Skeletal muscle cell (primary cell): ENCODE results near the gene ADAMTS6.
A peak's percentile ranks its signal among the peaks of the same experiment; 100 is the strongest.
"Not testable (repeated sequence)": the region's sequence is repeated elsewhere in the genome, so short reads cannot be mapped to it uniquely, and the experiment has no call there.

Source experiments
- DNase-seq: peaks from one replicate; pipeline ENCODE4 v3.0.0-alpha.2; 2010; ENCODE audit warnings: low read depth
- H3K4me3 ChIP-seq: 2 replicates; pipeline ENCODE4 v1.5.1; 2011; ENCODE audit warnings: low read depth, mild to moderate bottlenecking, control low read depth, low read length, moderate library complexity

Gene ADAMTS6

DNA sequence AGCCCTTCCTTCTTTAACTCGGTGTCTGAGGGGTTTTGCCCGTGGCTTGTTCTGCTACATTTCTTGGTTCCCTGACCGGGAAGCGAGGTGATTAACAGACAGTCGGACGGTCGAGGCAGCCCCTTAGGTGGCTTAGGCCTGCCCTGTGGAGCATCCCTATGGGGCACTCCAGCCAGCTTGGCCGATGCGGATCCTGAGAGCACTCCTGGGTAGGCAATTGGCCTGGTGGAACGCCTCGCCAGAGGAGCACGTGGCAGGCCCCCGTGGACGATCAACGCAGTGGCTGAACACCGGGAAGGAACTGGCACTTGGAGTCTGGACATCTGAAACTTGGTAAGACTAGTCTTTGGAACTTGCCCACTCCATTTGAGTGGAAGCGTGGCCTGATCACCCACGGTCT, 307.5 kb downstream of the ADAMTS6 start:
- not testable (repeated sequence) for H3K4me3 ChIP-seq, DNase-seq

DNA sequence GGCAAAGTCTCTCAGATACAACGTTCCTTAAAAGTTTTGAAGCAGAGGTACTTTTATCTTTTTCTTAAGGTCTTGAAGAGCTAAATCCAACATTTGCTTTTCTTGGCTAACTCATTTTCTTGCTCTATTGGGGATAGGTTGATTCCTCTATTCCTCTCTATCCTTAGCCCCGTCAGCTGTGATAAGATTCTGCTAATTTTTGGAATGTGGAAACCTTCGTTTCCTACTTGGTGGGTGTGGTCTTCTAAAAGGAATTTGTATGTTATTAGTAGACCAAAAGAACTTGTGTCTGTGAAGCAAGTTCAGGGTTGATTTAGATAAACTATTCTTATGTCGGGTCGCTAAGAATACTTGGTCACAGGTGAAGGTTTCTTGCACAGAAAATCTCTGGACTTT, 308.6 kb downstream of the ADAMTS6 start:
- no peak for DNase-seq
- no peak overlapping the region for H3K4me3 ChIP-seq

- no peak overlapping the region for H3K4me3 ChIP-seq
- peak; percentile 66 for DNase-seq
Observed at GRCh38 chr5:65172486-65173129, 309.1 kb downstream of the ADAMTS6 start.

DNA sequence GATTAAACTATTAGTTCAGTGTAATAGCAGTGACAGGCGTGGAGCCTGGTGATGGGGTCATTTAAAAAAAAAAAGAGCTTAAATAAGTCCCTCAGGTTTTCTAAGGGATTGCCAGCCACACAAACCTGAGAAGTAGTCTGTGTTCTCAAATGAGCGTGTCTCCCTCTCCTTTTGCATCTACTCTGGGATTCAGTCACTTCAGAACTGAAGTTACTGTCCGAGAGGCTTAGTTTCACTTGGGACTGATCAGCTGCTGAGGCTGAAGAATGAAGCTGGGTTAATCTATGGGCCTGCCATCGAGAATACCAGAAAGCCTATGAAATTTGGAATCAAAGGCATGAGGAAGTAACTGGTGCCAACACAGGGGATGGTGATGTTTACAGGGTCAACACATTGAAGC, 310.1 kb downstream of the ADAMTS6 start:
- H3K4me3 ChIP-seq: no peak overlapping the region
- DNase-seq: no peak

DNA sequence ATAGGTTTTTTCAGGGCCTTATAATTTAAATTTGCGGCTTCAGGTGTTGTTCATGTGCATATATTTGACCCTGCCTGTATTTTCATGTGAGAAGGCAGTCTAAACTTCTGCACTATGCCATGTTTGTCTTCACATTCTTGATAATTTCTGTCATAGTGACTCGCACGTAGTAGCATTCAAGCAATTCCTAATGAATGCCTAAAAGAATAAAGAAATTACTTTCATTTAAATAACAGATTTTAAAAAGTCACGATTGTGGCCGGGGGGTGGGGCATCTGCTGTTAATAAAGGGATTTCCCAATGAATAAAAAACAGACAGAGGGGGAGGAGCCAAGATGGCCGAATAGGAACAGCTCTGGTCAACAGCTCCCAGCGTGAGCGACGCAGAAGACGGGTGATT, 318.0 kb downstream of the ADAMTS6 start:
- no peak for DNase-seq
- no peak overlapping the region for H3K4me3 ChIP-seq

- no peak for DNase-seq
- H3K4me3 ChIP-seq: no peak overlapping the region
Observed at GRCh38 chr5:65161655-65162054, 320.1 kb downstream of the ADAMTS6 start.

GRCh38 chr5:65157906-65158603, 323.7 kb downstream of the ADAMTS6 start:
- no peak overlapping the region for H3K4me3 ChIP-seq
- DNase-seq: no peak

GRCh38 chr5:65156933-65157332, 324.8 kb downstream of the ADAMTS6 start:
- no peak for DNase-seq
- H3K4me3 ChIP-seq: no peak overlapping the region

DNA sequence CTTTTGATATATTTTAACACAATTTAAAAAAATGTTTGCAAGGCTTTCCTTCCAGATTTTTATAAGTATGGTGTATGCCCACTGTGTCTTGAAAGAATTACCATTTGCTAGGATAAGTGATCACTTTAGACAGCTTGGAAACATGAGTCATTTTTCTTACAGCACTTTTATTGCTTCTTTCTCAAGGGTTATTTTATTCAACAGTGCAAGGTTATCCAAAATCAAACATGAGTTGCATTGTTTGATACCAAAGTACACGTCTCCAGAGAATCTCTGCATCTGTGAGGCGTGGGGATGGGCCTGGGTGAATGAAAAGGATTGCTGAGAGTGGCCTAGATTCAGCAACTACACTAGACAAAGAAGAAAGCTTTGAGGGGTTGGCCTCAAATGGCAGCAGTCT, 329.6 kb downstream of the ADAMTS6 start:
- no peak overlapping the region for H3K4me3 ChIP-seq
- DNase-seq: peak; percentile 68

DNA sequence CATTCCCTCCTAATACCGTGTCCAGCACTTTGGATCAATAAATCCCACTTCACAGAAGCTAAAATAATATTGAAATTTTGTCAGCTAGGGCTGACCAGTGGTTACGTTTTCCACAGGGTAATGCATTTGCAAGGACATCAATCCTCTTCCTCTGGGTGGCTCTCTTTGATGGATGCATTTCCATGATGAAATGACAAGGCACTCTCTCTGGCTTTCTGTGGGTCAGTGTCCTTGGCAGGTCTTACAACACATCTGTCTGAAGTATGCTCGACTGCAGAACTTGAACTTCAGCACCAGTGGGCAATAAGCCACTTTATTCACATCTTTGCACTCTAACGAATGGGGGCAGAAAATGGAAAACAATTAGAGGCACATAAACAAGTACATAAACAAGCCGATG, 330.1 kb downstream of the ADAMTS6 start:
- no peak for DNase-seq
- H3K4me3 ChIP-seq: no peak overlapping the region

- no peak overlapping the region for H3K4me3 ChIP-seq
- DNase-seq: no peak
Observed at GRCh38 chr5:65150599-65151304, 331.0 kb downstream of the ADAMTS6 start.

GRCh38 chr5:65149827-65150226, 331.9 kb downstream of the ADAMTS6 start:
- H3K4me3 ChIP-seq: no peak overlapping the region
- no peak for DNase-seq

DNA sequence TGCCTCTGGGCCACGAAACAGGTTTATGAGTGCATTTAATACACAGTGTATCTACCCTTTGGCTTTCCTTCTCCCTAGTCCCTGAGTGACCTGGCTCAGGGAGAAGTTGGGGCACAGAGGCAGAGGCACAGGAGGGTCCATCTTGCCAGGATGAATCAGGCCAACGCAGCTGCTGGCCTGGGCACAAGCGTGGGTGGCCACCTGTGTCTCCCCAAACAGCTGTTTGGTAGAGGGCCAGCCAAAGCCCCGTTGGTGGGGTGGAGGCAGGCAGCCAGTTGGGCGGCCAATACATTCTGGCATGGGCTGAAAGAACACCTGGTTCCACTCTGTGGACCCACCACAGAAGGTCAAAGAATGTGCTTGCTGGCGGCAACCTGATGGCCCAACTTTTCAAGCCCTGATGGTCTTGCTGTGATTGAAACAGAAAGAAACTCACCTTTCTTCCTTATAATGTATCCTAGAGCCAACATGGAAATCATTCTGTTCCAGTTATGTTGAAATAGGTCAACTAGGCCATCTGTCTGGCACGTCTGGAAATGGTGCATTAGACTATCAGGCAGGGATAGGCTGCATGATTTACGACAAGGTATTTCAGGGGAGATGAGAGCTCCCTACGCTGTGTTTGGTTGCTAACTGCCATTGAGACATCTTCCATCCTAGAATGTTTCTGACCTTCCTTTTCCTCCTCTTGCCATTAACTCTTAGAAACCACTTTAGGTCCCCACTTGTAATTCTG, 337.4 kb downstream of the ADAMTS6 start:
- no peak overlapping the region for H3K4me3 ChIP-seq
- no peak for DNase-seq

- no peak overlapping the region for H3K4me3 ChIP-seq
- DNase-seq: no peak
Observed at GRCh38 chr5:65142511-65143011, 339.2 kb downstream of the ADAMTS6 start.

- DNase-seq: no peak
- no peak overlapping the region for H3K4me3 ChIP-seq
Observed at GRCh38 chr5:65142016-65142415, 339.7 kb downstream of the ADAMTS6 start.

DNA sequence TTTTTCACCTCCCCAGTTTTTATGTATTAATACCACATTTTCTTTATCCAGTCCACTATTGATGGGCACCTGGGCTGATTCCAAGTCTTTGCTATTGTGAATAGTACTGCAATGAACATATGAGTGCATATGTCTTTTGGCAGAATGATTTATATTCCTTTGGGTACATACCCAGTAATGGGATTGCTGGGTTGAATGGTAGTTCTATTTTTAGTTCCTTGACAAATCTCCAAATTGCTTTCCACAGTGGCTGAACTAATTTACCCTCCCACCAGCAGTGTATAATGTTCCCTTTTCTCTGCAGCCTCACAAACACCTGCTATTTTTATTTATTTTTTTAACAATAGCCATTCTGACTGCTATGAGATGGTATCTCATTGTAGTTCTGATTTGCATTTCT, 340.2 kb downstream of the ADAMTS6 start:
- no peak overlapping the region for H3K4me3 ChIP-seq
- DNase-seq: no peak

DNA sequence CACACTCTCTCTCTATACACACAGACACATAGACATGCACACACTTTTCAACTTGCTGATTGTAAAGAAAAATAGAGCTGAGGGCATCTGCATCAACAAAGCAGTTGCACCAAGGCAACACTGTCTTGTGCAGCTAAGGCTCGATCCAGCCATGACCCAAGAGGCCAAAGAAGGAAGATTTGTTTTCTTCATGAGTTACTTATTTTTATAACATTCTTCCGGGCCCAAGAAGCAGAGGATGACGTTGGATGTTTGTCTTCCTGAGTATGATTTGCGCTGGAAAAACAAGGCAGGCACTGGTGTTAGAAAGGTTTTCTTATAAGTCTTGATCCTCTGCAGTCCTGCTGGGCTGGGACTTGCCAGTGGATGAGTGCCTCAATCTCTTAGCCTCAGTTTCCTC, 344.1 kb downstream of the ADAMTS6 start:
- H3K4me3 ChIP-seq: no peak overlapping the region
- DNase-seq: no peak

- H3K4me3 ChIP-seq: no peak overlapping the region
- no peak for DNase-seq
Observed at GRCh38 chr5:65133477-65134110, 348.1 kb downstream of the ADAMTS6 start.

DNA sequence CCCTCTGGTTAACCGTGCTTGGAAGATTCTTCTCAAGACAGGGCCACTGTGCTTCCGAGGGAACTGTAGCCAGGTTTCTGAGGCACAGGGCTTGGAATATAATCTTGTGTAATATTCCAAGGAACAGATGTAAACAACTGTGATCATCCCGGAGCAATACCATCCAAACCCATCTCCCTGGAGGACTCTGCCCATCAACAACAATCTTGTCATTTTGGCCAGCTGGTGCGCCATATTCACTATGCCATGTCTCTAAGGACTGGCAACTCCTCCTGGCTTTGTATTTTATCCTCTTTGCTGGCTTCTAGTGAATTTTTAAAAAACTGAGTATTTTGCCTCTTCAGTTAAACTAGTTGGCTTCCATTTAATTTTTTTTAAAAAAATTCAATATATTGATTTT, 349.3 kb downstream of the ADAMTS6 start:
- DNase-seq: no peak
- H3K4me3 ChIP-seq: no peak overlapping the region
